ENCODE data around the gene SKOR2.
A peak's percentile ranks its signal among the peaks of the same experiment; 100 is the strongest.

DNA sequence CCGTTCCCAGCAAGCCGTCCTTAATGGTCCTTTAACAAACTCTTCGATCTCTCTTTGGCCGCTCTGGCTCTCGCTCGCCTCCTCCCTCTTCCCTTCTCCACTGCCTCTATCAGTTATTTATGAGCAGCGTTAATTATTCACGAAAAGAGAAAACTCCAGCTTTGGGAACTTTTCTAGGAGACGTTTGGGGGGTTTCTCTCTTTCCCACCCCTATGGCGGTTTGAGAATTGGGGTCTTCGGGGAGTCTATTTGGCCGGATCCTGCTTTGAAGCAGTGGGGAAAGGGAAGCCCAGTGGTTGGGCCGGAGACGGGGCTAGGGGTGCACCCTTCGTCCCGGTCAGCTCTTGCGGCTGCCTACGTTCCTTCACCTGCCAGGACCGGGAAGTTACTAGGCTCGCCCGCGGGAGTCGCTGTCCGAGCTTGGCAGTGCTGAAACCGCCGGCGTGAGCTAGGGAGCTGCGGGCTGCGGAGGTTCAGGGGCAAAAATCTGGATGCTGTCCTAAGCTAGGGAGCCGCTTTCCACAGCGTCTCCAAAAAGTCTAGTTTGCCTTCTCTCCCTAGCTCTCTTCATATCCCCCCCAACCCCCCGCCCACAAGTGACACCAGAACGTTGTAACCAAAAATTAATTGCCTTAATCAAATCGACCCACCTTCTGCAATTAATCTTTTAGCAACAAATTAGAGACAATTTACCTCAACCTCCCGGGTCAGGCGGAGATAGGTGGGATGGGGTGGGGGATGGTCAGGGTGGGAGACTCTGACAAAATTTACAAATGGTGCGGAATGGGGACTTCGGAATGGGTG lies 8.9 kb upstream of the SKOR2 start:
- TF ChIP-seq, protein P1, sequence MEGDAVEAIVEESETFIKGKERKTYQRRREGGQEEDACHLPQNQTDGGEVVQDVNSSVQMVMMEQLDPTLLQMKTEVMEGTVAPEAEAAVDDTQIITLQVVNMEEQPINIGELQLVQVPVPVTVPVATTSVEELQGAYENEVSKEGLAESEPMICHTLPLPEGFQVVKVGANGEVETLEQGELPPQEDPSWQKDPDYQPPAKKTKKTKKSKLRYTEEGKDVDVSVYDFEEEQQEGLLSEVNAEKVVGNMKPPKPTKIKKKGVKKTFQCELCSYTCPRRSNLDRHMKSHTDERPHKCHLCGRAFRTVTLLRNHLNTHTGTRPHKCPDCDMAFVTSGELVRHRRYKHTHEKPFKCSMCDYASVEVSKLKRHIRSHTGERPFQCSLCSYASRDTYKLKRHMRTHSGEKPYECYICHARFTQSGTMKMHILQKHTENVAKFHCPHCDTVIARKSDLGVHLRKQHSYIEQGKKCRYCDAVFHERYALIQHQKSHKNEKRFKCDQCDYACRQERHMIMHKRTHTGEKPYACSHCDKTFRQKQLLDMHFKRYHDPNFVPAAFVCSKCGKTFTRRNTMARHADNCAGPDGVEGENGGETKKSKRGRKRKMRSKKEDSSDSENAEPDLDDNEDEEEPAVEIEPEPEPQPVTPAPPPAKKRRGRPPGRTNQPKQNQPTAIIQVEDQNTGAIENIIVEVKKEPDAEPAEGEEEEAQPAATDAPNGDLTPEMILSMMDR (IDR thresholded peaks at IDR 0.05; ENCODE audit: insufficient read depth, low read length): no peak
- TF ChIP-seq, protein P2, sequence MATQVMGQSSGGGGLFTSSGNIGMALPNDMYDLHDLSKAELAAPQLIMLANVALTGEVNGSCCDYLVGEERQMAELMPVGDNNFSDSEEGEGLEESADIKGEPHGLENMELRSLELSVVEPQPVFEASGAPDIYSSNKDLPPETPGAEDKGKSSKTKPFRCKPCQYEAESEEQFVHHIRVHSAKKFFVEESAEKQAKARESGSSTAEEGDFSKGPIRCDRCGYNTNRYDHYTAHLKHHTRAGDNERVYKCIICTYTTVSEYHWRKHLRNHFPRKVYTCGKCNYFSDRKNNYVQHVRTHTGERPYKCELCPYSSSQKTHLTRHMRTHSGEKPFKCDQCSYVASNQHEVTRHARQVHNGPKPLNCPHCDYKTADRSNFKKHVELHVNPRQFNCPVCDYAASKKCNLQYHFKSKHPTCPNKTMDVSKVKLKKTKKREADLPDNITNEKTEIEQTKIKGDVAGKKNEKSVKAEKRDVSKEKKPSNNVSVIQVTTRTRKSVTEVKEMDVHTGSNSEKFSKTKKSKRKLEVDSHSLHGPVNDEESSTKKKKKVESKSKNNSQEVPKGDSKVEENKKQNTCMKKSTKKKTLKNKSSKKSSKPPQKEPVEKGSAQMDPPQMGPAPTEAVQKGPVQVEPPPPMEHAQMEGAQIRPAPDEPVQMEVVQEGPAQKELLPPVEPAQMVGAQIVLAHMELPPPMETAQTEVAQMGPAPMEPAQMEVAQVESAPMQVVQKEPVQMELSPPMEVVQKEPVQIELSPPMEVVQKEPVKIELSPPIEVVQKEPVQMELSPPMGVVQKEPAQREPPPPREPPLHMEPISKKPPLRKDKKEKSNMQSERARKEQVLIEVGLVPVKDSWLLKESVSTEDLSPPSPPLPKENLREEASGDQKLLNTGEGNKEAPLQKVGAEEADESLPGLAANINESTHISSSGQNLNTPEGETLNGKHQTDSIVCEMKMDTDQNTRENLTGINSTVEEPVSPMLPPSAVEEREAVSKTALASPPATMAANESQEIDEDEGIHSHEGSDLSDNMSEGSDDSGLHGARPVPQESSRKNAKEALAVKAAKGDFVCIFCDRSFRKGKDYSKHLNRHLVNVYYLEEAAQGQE (IDR thresholded peaks at IDR 0.05; ENCODE audit: insufficient replicate concordance, low read depth): peak; percentile 99
- TF ChIP-seq SPI1 (IDR thresholded peaks at IDR 0.05; ENCODE audit: borderline replicate concordance, low read depth): no peak

All from HL-60 (cell line).